ENCODE measurements around the gene CFAP77. TPM values are rescaled to one million over a fixed set of nuclear protein-coding genes. Genes with fewer than 3 reads are reported as not detected.

Gene CFAP77
- total and polyA plus RNA-seq, 7 donors, result not detected

GRCh38 chr9:132465131-132465635 is 55.2 kb downstream of the CFAP77 start:
- TF ChIP-seq POLR2A (IDR thresholded peaks at IDR 0.05) (no peak), EP300 (IDR thresholded peaks at IDR 0.05) (no peak), POLR2AphosphoS5 (IDR thresholded peaks at IDR 0.05) (no peak), CTCF (IDR thresholded peaks at IDR 0.05) (no peak)
- Histone ChIP-seq H3K36me3 (no peaks in the 10 kb centered on the region), H3K27ac (no peak overlapping the region), H3K4me1 (no peaks in the 10 kb centered on the region), H3K27me3 (peaks cover 0 to 39% (median 1%) of the 10 kb centered on the region in 3 donors), H3K9me3 (peaks cover 0 to 3% (median 0%) of the 10 kb centered on the region in 4 donors), H3K4me3 (no peak overlapping the region)
- DNase-seq, result no peak
- 53 to 67% methylated on average over 5 of the region's 5 CpGs for WGBS, 2 donors
- intact Hi-C loops (cut with DNase I), result no loop called here

GRCh38 chr9:132472199-132472598 is 62.2 kb downstream of the CFAP77 start:
- 28 to 72% methylated on average over 4 of the region's 4 CpGs for WGBS, 2 donors
- no peaks in the 10 kb centered on the region for H3K36me3 ChIP-seq
- TF ChIP-seq EP300 (IDR thresholded peaks at IDR 0.05) (no peak), POLR2AphosphoS5 (IDR thresholded peaks at IDR 0.05) (no peak), POLR2A (IDR thresholded peaks at IDR 0.05) (no peak), CTCF (IDR thresholded peaks at IDR 0.05) (no peak)
- H3K27ac ChIP-seq, result no peak overlapping the region
- peaks cover 0 to 24% (median 0%) of the 10 kb centered on the region in 3 donors for H3K27me3 ChIP-seq
- no peak for DNase-seq
- intact Hi-C loops (cut with DNase I), result no loop called here
- no peaks in the 10 kb centered on the region for H3K4me1 ChIP-seq
- peaks cover 0 to 2% (median 0%) of the 10 kb centered on the region in 4 donors for H3K9me3 ChIP-seq
- H3K4me3 ChIP-seq, result no peak overlapping the region

- Histone ChIP-seq H3K27ac (no peak overlapping the region), H3K27me3 (peaks cover 0 to 20% (median 0%) of the 10 kb centered on the region in 3 donors), H3K9me3 (no peaks in the 10 kb centered on the region), H3K4me1 (no peaks in the 10 kb centered on the region), H3K36me3 (no peaks in the 10 kb centered on the region), H3K4me3 (no peak overlapping the region)
- DNase-seq, result no peak
- TF ChIP-seq CTCF (IDR thresholded peaks at IDR 0.05) (no peak), EP300 (IDR thresholded peaks at IDR 0.05) (no peak), POLR2AphosphoS5 (IDR thresholded peaks at IDR 0.05) (no peak), POLR2A (IDR thresholded peaks at IDR 0.05) (no peak)
- 51 to 74% methylated on average over 9 of the region's 9 CpGs for WGBS, 2 donors
- intact Hi-C loops (cut with DNase I), result no loop called here
Observed at GRCh38 chr9:132472599-132472998, 62.6 kb downstream of the CFAP77 start.

GRCh38 chr9:132474253-132474652 is 64.2 kb downstream of the CFAP77 start:
- H3K27ac ChIP-seq, result no peak overlapping the region
- intact Hi-C loops (cut with DNase I), result no loop called here
- peaks cover 0 to 12% (median 0%) of the 10 kb centered on the region in 3 donors for H3K27me3 ChIP-seq
- no peak for TF ChIP-seq POLR2A (IDR thresholded peaks at IDR 0.05)
- TF ChIP-seq CTCF (IDR thresholded peaks at IDR 0.05), result no peak
- TF ChIP-seq EP300 (IDR thresholded peaks at IDR 0.05), result no peak
- no peak for TF ChIP-seq POLR2AphosphoS5 (IDR thresholded peaks at IDR 0.05)
- DNase-seq, result no peak
- WGBS, 2 donors, result 77 to 79% methylated on average over 14 of the region's 14 CpGs
- no peak overlapping the region for H3K4me3 ChIP-seq
- no peaks in the 10 kb centered on the region for H3K9me3 ChIP-seq
- H3K36me3 ChIP-seq, result no peaks in the 10 kb centered on the region
- no peaks in the 10 kb centered on the region for H3K4me1 ChIP-seq

Measured in sigmoid colon (tissue), 7 donors.